Measurements from ENCODE around the gene RBM26. TPM values are rescaled to one million over a fixed set of nuclear protein-coding genes. Genes with fewer than 3 reads are reported as not detected.

RBM26 gene
- total and polyA plus RNA-seq, 4 donors: 6.4 to 18.4 (median 12.3) TPM

- H3K9me3 ChIP-seq (ENCODE audit: control insufficient read depth in 4 of 4, low read length in 3 of 4): no peaks in the 10 kb centered on the region
- H3K4me3 ChIP-seq (ENCODE audit: low read depth in 1 of 3, low read length in 3 of 3): no peak overlapping the region
- H3K27me3 ChIP-seq (ENCODE audit: control insufficient read depth in 4 of 4, insufficient read depth in 4 of 4, low read length in 3 of 4): no peaks in the 10 kb centered on the region
- no peaks in the 10 kb centered on the region for H3K4me1 ChIP-seq (ENCODE audit: control insufficient read depth in 4 of 4, insufficient read depth in 4 of 4, low read length in 3 of 4)
- TF ChIP-seq YY1 (IDR thresholded peaks at IDR 0.05) (no peak), TAF1 (conservative IDR thresholded peaks at IDR 0.05) (no peak), JUND (IDR thresholded peaks at IDR 0.05) (no peak), FOXA1 (IDR thresholded peaks at IDR 0.05) (no peak), HNF4G (IDR thresholded peaks at IDR 0.05) (no peak), RAD21 (IDR thresholded peaks at IDR 0.05) (no peak), HNF4A (conservative IDR thresholded peaks at IDR 0.05) (no peak), GABPA (IDR thresholded peaks at IDR 0.05 in 1 of 2, conservative IDR thresholded peaks at IDR 0.05 in 1 of 2) (no peak), FOXA2 (IDR thresholded peaks at IDR 0.05) (no peak), SP1 (IDR thresholded peaks at IDR 0.05) (no peak)
- TF ChIP-seq, protein P1, sequence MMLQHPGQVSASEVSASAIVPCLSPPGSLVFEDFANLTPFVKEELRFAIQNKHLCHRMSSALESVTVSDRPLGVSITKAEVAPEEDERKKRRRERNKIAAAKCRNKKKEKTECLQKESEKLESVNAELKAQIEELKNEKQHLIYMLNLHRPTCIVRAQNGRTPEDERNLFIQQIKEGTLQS (IDR thresholded peaks at IDR 0.05): no peak
- TF ChIP-seq, protein P2, sequence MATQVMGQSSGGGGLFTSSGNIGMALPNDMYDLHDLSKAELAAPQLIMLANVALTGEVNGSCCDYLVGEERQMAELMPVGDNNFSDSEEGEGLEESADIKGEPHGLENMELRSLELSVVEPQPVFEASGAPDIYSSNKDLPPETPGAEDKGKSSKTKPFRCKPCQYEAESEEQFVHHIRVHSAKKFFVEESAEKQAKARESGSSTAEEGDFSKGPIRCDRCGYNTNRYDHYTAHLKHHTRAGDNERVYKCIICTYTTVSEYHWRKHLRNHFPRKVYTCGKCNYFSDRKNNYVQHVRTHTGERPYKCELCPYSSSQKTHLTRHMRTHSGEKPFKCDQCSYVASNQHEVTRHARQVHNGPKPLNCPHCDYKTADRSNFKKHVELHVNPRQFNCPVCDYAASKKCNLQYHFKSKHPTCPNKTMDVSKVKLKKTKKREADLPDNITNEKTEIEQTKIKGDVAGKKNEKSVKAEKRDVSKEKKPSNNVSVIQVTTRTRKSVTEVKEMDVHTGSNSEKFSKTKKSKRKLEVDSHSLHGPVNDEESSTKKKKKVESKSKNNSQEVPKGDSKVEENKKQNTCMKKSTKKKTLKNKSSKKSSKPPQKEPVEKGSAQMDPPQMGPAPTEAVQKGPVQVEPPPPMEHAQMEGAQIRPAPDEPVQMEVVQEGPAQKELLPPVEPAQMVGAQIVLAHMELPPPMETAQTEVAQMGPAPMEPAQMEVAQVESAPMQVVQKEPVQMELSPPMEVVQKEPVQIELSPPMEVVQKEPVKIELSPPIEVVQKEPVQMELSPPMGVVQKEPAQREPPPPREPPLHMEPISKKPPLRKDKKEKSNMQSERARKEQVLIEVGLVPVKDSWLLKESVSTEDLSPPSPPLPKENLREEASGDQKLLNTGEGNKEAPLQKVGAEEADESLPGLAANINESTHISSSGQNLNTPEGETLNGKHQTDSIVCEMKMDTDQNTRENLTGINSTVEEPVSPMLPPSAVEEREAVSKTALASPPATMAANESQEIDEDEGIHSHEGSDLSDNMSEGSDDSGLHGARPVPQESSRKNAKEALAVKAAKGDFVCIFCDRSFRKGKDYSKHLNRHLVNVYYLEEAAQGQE (IDR thresholded peaks at IDR 0.05): no peak
- H3K27ac ChIP-seq (ENCODE audit: low read depth in 1 of 2, low read length in 2 of 2): no peak overlapping the region
- peaks cover 1 to 67% (median 50%) of the 10 kb centered on the region in 4 donors for H3K36me3 ChIP-seq (ENCODE audit: control insufficient read depth in 4 of 4, insufficient read depth in 3 of 4, low read depth in 1 of 4, low read length in 3 of 4)
- WGBS: 88% methylated on average over 2 of the region's 2 CpGs
- no peak overlapping the region for H3K9ac ChIP-seq (ENCODE audit: low read depth in 1 of 2, low read length in 2 of 2)
- DNase-seq (ENCODE audit: low spot score): no peak
These were observed 40.1 kb downstream of the RBM26 start for GRCh38 chr13:79365981-79366380.

DNA sequence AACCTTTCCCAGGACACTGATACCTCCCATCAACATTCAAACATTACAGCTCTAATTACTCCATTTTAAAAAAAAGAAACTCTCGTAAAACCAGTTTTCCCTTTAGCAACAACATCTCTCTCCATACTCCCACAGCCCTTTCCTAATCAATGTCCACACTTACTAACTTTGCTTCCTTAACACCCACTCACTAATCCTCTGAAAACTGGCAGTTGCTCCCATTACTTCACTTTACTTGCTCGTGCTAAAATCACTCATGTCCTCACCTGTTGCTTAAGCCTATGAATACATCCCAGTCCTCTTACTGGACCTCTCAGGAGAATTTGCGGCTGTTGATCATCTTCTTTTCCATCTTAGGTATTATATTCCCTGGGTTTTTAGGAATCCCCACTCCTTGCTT is 44.8 kb downstream of the RBM26 start:
- WGBS: 96% methylated on average over 3 of the region's 3 CpGs
- TF ChIP-seq, protein P2 (IDR thresholded peaks at IDR 0.05): no peak
- TF ChIP-seq RXRA (IDR thresholded peaks at IDR 0.05) (no peak), SP1 (IDR thresholded peaks at IDR 0.05) (no peak), TAF1 (conservative IDR thresholded peaks at IDR 0.05) (no peak), GABPA (IDR thresholded peaks at IDR 0.05 in 1 of 2, conservative IDR thresholded peaks at IDR 0.05 in 1 of 2) (no peak), CTCF (IDR thresholded peaks at IDR 0.05; ENCODE audit: low read depth, low read length, missing input control) (no peak), MAX (IDR thresholded peaks at IDR 0.05) (no peak), HNF4G (IDR thresholded peaks at IDR 0.05) (no peak), RAD21 (IDR thresholded peaks at IDR 0.05) (no peak), JUND (IDR thresholded peaks at IDR 0.05) (no peak), NR2F2 (IDR thresholded peaks at IDR 0.05) (no peak), YY1 (IDR thresholded peaks at IDR 0.05) (no peak), FOXA1 (IDR thresholded peaks at IDR 0.05) (no peak), HNF4A (conservative IDR thresholded peaks at IDR 0.05) (no peak), FOXA2 (IDR thresholded peaks at IDR 0.05) (no peak), EGR1 (IDR thresholded peaks at IDR 0.05; ENCODE audit: low read depth in 2 of 2) (no peak)
- TF ChIP-seq, protein P1 (IDR thresholded peaks at IDR 0.05): no peak
- TF ChIP-seq, protein P3, sequence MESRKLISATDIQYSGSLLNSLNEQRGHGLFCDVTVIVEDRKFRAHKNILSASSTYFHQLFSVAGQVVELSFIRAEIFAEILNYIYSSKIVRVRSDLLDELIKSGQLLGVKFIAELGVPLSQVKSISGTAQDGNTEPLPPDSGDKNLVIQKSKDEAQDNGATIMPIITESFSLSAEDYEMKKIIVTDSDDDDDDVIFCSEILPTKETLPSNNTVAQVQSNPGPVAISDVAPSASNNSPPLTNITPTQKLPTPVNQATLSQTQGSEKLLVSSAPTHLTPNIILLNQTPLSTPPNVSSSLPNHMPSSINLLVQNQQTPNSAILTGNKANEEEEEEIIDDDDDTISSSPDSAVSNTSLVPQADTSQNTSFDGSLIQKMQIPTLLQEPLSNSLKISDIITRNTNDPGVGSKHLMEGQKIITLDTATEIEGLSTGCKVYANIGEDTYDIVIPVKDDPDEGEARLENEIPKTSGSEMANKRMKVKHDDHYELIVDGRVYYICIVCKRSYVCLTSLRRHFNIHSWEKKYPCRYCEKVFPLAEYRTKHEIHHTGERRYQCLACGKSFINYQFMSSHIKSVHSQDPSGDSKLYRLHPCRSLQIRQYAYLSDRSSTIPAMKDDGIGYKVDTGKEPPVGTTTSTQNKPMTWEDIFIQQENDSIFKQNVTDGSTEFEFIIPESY (IDR thresholded peaks at IDR 0.05): no peak
- Histone ChIP-seq H3K4me3 (ENCODE audit: low read depth in 1 of 3, low read length in 3 of 3) (no peak overlapping the region), H3K4me1 (ENCODE audit: control insufficient read depth in 4 of 4, insufficient read depth in 4 of 4, low read length in 3 of 4) (no peaks in the 10 kb centered on the region), H3K27ac (ENCODE audit: low read depth in 1 of 2, low read length in 2 of 2) (no peak overlapping the region), H3K9me3 (ENCODE audit: control insufficient read depth in 4 of 4, low read length in 3 of 4) (no peaks in the 10 kb centered on the region), H3K27me3 (ENCODE audit: control insufficient read depth in 4 of 4, insufficient read depth in 4 of 4, low read length in 3 of 4) (no peaks in the 10 kb centered on the region), H3K9ac (ENCODE audit: low read depth in 1 of 2, low read length in 2 of 2) (no peak overlapping the region), H3K36me3 (ENCODE audit: control insufficient read depth in 4 of 4, insufficient read depth in 3 of 4, low read depth in 1 of 4, low read length in 3 of 4) (peaks cover 2 to 50% (median 30%) of the 10 kb centered on the region in 4 donors)
- no peak for DNase-seq (ENCODE audit: low spot score)
